IPS-11a (cell line): ENCODE data around the gene PIK3R6.

Source experiments
- H3K4me3 ChIP-seq: one replicate; pipeline ENCODE4 v1.5.1; 2013; ENCODE audit warnings: low read depth, low read length, control low read depth

PIK3R6 gene

GRCh38 chr17:8798846-8799569 lies 68.5 kb downstream of the PIK3R6 start, which contains the start of gene MFSD6L:
Gene MFSD6L (minus strand): TSS chr17:8799365. CDS start chr17:8799120, 245 bp downstream.
- H3K4me3 ChIP-seq: peak within 1 kb of the TSS; percentile 58

- H3K4me3 ChIP-seq: peak overlapping the region; percentile 58
Observed at GRCh38 chr17:8798176-8798845, 69.2 kb downstream of the PIK3R6 start.

GRCh38 chr17:8797621-8798175 lies 69.8 kb downstream of the PIK3R6 start:
- no peak overlapping the region for H3K4me3 ChIP-seq

GRCh38 chr17:8794636-8795035 lies 72.8 kb downstream of the PIK3R6 start:
- H3K4me3 ChIP-seq: no peak overlapping the region

- no peak overlapping the region for H3K4me3 ChIP-seq
Observed at GRCh38 chr17:8793649-8794048, 73.8 kb downstream of the PIK3R6 start.

- no peak overlapping the region for H3K4me3 ChIP-seq
Observed at GRCh38 chr17:8792646-8793045, 74.8 kb downstream of the PIK3R6 start.

- no peak overlapping the region for H3K4me3 ChIP-seq
Observed at GRCh38 chr17:8791910-8792270, 75.6 kb downstream of the PIK3R6 start.

- no peak overlapping the region for H3K4me3 ChIP-seq
Observed at GRCh38 chr17:8791248-8791909, 76.1 kb downstream of the PIK3R6 start.

GRCh38 chr17:8789743-8790142 lies 77.7 kb downstream of the PIK3R6 start:
- no peak overlapping the region for H3K4me3 ChIP-seq

- H3K4me3 ChIP-seq: no peak overlapping the region
Observed at GRCh38 chr17:8788998-8789397, 78.5 kb downstream of the PIK3R6 start.

- no peak overlapping the region for H3K4me3 ChIP-seq
Observed at GRCh38 chr17:8785547-8786413, 81.7 kb downstream of the PIK3R6 start.

- H3K4me3 ChIP-seq: no peak overlapping the region
Observed at GRCh38 chr17:8782176-8782575, 85.3 kb downstream of the PIK3R6 start.

- no peak overlapping the region for H3K4me3 ChIP-seq
Observed at GRCh38 chr17:8781776-8782175, 85.7 kb downstream of the PIK3R6 start.

- H3K4me3 ChIP-seq: no peak overlapping the region
Observed at GRCh38 chr17:8776881-8777280, 90.6 kb downstream of the PIK3R6 start.

- no peak overlapping the region for H3K4me3 ChIP-seq
Observed at GRCh38 chr17:8776248-8776647, 91.2 kb downstream of the PIK3R6 start.

- H3K4me3 ChIP-seq: no peak overlapping the region
Observed at GRCh38 chr17:8766731-8767130, 100.7 kb downstream of the PIK3R6 start.

GRCh38 chr17:8762012-8762411 lies 105.5 kb downstream of the PIK3R6 start:
- no peak overlapping the region for H3K4me3 ChIP-seq

GRCh38 chr17:8758137-8758596 lies 109.3 kb downstream of the PIK3R6 start, which contains the start of gene SPDYE4:
Gene SPDYE4 (minus strand): TSS chr17:8758546. CDS start chr17:8758382, 164 bp downstream.
- no peak within 1 kb of the TSS for H3K4me3 ChIP-seq

GRCh38 chr17:8757189-8757588 lies 110.3 kb downstream of the PIK3R6 start:
- no peak overlapping the region for H3K4me3 ChIP-seq

- no peak overlapping the region for H3K4me3 ChIP-seq
Observed at GRCh38 chr17:8755590-8756255, 111.8 kb downstream of the PIK3R6 start.
